Fibroblast of skin of left quadriceps (primary cell): ENCODE results near the gene FOSL2.
A peak's percentile ranks its signal among the peaks of the same experiment; 100 is the strongest.

Experiments
- DNase-seq, 2 experiments: peaks; one replicate each; pipeline ENCODE4 v3.0.0-alpha.2; 2013; ENCODE audit warnings: low read depth in 2 of 2

Gene FOSL2

DNA sequence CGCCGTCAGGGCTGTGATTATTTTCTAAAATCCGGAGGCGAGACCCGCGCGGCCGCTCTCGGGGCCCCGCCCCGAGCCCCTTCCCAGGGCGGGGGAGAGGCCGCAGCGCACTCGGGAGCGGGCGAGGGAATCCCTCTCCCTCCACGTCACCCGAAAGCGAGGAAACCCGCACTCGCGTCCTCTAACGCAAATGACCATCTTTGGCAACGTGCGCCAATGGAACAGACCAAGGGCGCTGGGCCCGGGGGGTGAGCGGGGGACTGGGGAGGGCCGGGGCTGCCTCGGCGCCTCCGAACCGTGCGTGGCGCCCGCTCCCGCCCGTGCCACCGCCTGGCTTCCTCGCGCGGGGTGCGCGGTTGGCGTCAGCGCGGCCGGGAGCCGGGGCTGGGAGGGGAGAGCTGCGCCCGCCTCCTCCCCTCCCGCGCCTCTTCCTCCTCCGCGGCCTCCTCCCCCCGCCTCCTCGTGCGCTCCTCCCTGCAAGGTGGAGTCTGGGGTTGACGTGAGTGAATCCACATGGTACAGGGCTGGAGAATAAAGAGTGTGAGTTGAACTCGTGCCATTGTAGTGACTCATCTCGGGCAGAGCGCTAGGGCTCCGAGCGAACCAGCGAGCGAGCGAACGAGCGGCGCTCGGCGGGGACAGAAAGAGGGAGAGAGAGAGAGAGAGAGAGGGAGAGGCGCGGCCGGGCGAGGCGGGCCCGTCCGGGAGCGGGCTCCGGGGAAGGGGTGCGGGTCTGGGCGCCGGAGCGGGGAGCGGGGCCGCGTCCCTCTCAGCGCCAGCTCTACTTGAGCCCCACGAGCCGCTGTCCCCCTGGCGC lies at the start of gene FOSL2:
Gene FOSL2, plus strand, starts transcription at position 562 of the 817 bp plus-strand sequence. CDS start 863 bp downstream, outside the sequence.
- DNase-seq = peak; percentile 100

DNA sequence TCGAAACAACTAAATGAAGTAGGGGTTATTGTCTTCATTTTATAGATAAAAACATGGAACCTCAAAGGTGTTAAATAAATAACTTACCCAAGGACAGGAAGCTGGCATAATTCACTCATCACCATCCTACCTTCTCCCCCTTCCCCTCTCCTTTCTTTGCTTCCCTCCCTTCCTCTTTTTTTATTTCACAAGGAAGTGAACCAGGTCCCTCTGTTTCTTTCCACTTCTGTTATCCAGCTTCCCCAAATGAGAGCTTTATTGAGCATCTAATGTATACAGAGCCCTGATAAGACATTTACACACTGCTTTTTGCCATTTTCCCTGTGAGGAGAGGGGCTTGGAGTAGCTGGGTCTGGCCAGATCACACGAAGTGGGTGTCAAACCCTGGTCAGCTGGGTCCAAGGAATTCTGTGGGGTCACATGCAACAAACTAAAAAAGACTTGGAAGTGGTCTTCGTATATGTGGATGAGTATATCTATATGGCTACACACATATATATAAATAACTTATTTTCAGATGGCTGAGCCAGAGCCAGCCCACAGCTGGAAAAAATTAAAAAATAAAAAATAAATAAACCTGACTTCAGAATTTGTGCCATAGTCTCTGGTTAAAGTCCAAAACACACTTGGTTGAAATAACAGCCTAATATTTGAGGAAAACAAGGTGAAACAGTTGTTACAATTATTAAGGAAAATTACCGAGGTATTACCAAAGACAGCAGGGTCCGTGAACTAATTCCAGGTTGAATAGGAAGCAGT lies 49.3 kb upstream of the FOSL2 start:
- no peak for DNase-seq

DNA sequence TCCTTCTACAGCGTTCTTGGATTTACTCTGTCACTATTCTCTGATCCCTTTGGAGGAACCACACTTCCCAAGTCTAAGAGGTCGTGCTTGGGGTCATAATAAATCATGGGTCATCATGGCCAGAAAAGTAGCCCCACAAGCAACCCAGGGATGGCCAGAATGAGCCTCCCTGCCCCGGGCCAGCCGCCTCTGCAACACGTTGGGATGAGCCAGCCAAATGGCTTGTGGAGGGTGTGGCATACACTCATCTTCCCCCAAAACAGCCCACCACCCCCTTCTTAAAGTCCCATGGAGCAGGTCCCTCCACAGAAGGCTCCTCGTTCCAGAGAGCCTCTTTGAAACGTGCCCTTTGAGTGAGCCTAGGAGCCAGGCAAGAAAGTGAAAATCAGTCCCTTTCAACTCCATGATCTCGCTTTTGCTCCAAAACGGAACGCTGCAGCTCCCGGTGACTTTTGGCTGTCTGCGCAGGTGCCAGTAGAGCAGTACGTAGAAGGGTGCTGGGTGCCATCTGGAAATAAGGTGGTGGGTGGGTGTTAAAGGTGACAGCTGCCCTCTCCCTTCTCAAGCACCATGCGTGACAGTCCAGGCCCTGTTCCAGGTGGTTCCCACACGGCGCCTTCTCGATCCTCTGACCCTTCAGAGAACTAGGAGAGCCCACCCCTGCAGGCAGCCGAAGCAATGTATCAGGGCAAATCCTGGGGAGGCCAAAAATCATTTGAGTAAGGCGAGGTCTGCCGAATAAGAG lies 48.5 kb upstream of the FOSL2 start:
- DNase-seq = no peak

DNA sequence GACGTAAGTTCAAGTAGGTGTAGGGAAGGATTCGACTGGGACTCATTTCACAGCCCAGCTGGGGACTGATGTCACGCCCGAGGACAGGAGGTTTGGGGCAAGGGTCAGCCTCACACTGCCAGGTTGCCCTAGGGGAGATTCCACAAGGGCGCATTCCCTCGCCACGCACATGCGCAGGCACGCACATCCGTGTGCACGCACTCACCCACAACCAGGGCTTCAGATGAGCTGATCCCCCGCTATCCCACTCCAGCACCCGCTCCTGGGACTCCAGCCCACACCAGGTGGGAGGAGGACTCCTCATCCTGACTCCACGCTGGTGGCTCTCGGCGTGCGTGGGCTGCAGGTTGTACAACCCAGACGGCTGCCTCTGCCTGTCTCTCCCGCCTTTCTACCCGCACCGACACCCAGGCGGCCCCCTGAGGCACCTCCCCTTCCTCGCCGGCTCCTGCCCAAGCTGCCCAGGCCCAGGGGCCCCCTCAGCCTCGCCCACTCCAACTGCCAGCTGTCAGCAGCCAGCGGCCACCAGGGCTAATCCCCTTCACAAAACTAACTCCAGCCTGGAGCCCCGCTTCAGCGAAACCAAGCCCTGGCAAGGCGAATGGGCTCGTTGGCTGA lies 47.8 kb upstream of the FOSL2 start:
- no peak for DNase-seq

DNA sequence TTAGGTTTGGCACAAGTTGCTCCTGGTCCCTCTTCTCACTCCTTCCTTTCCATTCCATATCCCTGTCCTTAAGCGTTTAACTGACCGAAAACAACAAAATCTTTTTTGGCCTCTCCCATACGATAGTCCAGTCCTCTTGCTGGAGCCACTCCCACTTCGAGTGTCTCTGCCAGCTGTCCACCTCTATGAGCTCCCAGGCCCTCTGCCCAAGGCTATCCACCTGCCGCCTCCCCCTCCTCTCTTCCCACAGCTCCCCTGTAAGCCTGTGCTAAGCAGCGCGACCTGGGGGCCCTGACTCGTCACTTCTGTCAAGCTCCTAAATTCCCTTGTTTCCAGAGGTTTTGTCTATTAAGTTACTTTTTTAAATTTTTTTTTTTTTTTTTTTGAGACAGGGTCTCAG lies 47.0 kb upstream of the FOSL2 start:
- no peak for DNase-seq

DNA sequence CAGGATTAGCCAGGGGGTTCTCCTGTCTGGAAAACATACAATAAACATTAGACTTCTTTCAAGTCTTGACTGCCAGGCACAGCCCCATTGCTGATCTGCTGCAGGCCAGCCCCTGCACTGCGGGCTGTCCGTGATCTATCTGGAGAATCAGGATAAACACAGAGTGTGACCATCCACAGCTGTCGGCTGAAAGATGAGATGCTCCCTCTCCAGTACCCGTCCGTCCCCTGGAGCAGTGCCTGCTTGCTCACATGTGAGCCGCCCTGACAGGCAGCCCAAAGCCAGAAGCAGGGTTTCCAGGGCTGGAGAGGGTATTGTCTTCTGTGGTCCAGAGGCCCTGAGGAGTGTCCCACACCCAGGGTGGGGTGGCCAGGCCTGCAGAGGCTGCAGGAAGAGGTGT lies 46.1 kb upstream of the FOSL2 start:
- no peak for DNase-seq

DNA sequence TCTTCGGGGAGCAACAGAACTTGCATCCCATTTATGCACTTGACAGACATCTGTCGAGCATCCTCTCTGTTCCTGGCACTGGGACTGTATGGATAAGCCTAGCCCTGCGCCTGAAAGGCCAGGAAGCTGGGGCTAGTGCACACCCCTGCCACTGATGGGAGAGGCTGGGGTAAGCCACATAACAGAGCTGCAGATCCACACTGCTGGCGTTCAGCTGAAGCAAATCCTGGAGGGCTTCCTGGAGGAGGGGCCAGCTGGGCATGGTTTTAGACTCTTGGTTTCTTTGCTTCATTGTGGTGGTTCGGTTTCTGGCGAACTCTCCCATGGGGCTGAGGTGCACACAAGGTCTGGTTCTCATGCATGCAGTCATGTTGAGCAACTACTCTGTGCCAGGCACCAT lies 45.5 kb upstream of the FOSL2 start:
- no peak for DNase-seq

DNA sequence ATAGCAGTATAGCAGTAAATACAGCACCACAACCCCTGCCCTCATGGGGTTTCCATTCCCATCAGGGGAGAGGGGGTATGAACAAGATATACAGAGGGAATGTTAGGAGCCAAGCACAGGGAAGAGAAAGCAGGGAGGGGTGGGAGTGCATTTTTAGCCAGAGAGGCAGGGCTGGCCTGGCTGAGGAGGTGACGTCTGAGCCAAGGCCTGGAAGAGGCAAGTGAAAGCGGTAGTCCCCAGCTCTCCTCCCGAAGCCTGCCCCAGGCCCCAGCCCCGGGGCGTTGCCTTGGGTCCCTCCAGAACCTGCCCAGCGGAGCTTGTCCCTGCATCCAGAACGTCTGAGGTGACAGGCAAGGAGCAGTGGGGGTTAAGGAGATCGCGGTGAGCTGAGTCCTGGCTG lies 45.1 kb upstream of the FOSL2 start:
- no peak for DNase-seq

DNA sequence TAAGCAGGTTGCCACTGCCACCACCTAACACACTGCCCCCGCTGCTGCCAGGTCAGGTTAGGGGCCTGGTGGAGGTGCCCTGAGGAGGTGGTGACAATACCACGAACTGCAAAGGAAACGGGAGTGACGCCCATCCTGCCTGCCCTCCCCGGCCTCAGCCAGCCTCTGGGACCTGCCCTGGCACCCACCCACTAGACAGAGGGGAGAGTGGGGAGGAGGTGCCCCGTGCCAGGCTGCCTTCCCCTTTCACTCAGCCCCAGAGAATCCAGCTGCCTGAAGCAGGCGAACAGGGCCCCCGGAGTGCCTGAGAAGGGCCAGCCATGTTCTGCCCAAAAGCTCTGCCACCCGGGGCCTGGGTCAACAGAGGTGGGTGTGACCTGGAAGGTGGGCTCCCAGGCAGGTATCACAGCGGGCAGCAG lies 44.5 kb upstream of the FOSL2 start:
- DNase-seq = no peak

DNA sequence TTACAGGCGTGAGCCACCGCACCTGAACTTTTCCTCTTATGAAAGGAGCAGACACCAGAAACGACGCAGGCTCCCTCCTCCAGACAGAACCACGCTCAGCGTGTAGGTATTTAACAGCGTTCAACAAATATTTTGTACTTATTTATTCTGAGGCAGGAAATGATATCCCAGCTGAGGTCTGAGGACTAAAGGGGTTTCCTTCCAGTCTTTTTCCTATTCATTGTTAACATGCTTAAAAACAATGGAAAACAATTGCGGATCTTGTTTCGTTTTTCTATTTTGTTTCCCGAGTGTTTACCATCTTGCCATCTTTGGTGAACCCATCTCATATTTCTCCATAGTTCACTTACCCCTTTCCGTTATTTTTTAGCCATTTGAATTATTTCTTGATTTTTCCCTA lies 43.7 kb upstream of the FOSL2 start:
- DNase-seq = no peak

DNA sequence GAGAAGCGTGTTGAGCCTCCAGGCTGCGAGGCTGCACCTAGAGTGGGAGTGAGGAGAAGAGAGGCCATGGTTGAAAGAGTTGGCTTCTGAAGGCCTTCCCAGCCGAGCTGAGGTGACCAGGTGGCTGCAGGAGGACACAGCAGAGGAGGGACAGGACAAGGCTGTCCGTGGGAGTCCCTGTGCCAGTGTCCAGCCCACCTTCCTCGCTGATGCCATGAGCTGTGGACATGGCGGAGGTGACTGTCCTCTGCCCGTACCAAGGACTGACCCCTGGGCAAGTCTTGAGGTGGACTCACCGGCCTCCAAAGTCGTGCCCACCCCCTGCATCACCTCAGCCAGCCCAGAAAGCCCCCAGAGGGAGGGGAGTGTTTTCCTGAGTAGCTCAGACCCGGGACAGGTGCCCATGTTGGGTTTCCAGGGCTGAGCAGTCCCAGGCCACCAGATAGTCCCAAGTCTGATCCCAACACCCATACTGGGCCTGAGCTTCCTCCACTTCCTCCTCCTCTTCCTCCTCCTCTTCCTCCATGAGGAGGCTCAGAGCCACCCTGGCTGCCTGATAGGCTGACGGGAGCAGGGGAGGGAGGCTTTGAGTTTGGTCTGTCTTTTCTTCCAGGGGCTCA lies 43.0 kb upstream of the FOSL2 start:
- no peak for DNase-seq

DNA sequence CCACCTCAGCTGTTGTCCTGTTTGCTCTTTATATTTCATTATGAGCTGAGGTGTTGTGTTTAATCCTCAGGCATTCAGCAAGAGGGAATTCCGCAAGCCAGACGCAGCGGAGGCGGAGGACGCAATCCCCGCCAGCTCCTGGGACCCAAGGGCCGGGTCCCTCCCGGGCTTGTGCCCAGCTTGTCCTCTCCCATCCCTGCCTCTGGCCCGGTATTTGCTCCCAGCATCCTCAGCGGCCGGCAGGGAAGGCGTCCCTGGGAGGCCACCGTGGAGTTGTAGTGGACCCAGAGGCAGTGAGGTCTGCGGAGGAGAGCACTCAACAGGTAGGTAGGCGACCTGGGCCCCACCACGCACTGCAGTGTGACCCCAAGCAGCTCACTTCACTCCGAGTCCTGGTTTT lies 42.5 kb upstream of the FOSL2 start:
- DNase-seq = no peak

DNA sequence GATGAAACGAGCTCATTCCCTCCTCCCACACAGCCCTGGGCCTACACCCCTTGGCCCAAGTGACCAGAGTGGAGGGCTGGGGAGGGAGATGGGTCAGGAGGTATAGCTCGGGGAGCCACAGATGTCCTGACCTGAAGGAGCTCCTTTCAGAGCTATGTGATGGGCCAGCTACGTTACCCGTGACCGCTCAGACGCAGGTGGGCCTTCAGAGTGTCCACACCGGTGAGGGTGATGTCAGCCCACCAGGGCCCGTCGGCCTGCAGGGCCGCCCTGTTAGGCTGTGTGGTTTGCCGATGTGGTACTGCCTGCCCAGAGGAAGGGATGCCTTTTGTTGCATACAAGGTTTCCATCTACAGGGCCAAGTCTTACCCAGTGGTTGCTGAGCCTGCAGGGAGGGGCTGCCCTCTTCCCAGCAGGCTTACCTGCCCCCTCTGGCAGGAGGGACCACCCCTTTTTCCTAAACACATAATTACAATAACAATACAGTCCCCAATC lies 41.8 kb upstream of the FOSL2 start:
- DNase-seq = no peak

DNA sequence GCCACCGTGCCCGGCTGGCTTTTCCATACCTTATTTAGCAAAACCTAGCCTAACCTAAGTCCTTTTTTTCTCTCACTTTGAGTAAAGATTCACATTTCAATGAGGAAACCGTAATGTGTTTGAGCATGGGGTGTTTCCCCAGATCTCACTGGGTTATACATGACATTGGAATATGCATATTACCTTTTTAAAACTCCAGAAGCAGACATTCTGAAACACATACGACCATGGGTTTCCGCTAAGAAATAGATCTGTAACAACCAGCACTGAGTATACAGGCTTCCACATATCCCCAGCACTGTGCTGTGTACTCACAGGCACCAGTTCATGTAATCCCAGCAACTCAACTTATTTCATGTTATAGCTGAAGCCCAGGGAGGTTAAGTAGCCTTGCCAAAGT lies 41.0 kb upstream of the FOSL2 start:
- no peak for DNase-seq

DNA sequence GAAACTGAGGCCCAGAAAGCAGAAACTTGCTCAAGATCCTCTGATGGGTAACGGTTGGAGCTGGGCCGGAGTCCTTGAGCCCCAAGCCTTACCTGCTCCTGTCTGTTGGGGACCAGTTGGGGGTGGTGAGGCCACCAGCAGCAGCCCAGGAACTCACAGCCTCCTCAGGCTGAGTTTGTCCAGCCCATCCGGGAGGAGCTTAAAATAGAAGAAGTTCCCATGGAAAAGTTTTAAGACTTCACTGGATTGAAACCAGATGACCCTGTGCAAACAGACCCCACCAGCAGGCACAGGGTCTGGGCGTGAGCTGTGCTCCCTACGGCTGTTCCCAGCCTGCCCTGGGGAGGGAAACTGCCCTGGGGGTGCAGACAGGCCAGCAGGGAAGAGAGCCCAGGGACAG lies 40.6 kb upstream of the FOSL2 start:
- peak in 1 of 2 experiments; percentile 48 for DNase-seq

DNA sequence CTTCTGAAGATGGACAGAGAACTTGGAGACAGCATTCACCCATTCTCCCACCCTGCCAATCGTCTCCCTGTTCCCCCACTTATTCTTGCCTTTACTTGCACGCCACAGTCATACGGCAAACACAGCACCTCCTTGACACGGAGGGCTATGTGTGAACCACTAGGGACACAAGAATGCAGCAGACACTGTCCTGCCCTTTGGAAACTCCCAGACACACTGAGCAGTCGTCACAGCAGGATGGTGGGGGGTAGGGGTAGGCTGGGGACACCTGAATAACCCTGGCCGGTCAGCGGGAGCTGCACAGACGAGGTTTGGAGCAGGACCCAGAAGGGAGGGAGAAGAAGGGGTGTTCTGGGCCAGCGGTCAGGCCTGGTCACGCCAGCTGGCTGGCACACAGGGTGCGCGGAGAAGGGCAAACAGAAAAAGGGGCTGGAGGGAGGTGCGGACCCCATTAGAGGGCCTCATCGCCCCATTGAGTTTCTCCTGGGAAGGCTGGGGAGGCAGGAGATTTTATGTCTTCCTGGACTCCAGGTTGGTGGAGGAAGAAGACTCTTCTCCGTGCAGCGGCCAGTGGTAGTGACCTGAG lies 40.0 kb upstream of the FOSL2 start:
- DNase-seq = no peak

DNA sequence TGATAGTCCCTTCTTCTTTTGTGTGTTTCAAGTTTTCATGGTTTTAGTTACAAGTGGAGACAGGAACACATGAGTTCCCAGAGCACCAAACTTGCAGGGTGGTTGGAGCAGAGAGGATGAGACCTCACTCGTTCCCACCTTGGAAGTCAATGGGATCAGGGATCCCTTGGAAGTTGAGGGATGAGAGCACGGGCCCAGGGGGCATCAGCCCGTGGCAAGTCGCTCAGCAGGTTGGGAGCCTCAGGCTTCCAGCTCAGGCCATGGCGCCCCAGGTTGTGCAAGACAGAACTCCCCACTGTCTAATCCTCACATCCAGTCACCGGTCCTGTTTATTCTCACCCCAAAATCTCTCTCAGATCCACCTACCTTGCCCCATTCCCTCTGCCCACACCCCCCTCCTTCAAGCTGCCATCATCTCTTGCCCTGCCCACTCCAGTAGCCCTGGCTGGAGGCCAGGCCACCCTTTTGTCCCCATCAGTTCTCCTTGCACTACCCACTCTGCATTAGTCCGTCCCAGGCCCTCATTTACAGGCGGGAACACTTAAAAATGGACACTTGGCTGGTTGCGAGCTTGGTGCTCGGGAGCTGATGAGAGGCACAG lies 37.6 kb upstream of the FOSL2 start:
- no peak for DNase-seq

DNA sequence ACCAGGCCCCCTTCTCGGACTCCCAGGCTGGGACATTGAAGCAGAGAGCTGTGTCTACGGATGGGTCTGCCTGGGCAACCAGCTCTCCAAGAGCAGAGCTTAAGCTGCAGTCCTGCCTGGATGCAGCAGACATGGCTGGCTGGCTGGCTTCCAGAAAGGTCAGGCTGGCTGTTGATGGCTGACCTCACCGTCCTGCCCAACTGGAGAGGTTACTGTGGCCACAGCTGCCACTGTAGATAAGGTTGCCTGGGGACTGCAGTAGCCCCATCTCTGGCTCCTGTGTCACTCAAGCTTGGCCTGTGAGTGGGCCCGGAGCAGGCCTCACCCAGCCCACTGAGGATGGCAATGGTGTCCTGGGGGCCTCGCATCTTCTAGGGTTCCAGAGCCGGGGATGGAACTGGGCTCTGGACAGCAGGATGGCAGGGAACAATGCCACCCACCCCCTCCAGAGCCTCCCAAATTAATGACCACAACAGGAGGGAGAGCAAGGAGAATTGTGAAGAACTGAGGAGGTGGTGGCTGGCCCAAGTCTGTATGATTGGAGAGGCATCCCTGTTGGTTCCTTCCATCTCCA lies 37.0 kb upstream of the FOSL2 start:
- DNase-seq = no peak

DNA sequence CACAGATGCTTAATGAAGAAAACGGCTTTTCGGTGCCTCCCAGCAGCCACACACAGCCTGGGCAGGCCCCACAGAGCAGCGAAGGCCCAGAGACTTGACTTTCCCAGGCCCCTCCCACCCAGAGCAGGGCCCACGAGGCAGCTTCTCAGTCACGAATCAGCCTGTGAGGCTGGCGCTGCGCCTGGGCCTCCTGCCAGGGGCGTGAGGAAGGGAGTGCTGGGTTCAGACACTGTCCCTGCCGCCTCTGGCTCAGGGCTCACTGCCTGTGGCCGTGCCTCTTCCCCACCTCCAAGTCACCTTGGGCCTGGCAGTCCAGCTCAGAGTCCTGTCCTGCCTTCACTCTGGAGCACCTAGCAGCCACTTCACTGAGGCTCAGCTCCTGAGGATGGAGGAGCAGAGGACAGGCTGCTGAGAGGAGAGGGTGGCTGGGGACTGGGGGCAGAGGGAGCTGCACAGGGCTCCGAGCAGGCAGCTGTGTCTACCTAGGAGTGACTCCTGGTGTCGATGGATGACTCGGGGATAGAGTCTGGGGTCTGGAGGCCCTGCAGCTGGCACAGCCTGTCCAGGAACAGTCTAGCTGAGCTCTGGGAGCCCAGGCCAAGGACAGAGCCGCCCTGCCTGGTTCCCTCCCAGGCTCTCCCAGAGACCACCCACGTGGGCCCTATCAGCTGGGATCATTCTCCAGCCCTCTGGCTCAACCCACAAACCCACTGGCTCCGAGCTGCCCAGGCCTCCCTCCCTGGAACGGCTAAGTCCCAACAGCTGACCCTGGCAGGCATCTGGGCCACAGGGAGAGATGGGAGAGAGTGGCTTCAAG lies 36.4 kb upstream of the FOSL2 start:
- DNase-seq = peak; percentile 72 to 78
